Measurements from ENCODE around the gene NR4A2. TPM values are rescaled to one million over a fixed set of nuclear protein-coding genes. Genes with fewer than 3 reads are reported as not detected.

NR4A2 gene
- total RNA-seq, 1 donor from 2014 or later: 0.88 TPM

GRCh38 chr2:156319811-156320485 lies 12.6 kb downstream of the NR4A2 start:
- Histone ChIP-seq H3K36me3 (no peaks in the 10 kb centered on the region), H3K4me1 (peaks cover 38% of the 10 kb centered on the region), H3K9me3 (replicated peaks) (no peaks in the 10 kb centered on the region), H3K4me3 (peak overlapping the region; percentile 67), H3K27me3 (ENCODE audit: low read depth) (peaks cover 82% of the 10 kb centered on the region), H3K27ac (replicated peaks) (peak overlapping the region; percentile 81)
- TF ChIP-seq CTCF (IDR thresholded peaks at IDR 0.05; ENCODE audit: borderline replicate concordance): peak; percentile 35
- intact Hi-C loops (cut with micrococcal nuclease): no loop called here
- peak; percentile 64 for DNase-seq

DNA sequence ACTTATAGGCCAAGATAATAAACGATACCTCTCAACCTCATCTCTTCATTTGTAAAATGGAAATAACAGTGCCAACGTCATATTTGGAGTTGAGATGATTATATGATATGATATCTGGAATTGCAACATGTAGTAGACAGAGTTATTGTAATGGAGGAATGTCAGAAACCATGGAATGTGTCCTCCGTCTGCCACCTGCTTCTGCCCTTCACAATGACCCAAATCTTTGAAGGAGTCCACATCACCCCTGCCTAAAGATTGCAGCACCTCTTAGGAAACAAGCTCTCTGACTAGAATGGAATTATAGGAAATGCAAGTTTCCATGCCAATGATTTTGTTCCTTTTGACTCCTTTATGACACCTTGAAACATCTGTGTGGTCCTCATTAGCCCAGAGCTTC lies 14.9 kb downstream of the NR4A2 start:
- Histone ChIP-seq H3K27ac (replicated peaks) (no peak overlapping the region), H3K27me3 (ENCODE audit: low read depth) (peaks cover 80% of the 10 kb centered on the region), H3K4me1 (peaks cover 35% of the 10 kb centered on the region), H3K36me3 (no peaks in the 10 kb centered on the region), H3K4me3 (no peak overlapping the region), H3K9me3 (replicated peaks) (no peaks in the 10 kb centered on the region)
- DNase-seq: no peak
- intact Hi-C loops (cut with micrococcal nuclease): no loop called here
- TF ChIP-seq CTCF (IDR thresholded peaks at IDR 0.05; ENCODE audit: borderline replicate concordance): no peak

DNA sequence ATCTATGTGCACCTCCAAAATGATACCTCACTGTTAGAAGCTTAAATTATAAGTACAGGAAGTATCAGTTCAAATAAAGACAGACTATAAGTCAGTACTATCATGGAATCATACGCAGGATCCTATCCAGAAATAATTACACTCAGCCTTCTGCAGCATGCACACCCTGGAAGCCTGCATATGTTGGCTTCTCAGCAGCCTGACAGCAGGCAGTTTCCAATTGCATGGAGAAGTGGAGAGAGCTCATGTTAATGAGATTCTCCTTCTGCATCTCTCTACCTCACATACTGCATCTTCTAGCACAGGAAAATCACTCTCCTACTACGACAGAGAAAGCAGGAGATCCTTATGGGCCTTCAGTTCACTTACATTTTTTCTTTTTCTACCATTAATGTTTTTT lies 20.5 kb downstream of the NR4A2 start:
- intact Hi-C loops (cut with micrococcal nuclease): no loop called here
- Histone ChIP-seq H3K36me3 (no peaks in the 10 kb centered on the region), H3K4me1 (no peaks in the 10 kb centered on the region), H3K4me3 (no peak overlapping the region), H3K27me3 (ENCODE audit: low read depth) (peaks cover 41% of the 10 kb centered on the region), H3K27ac (replicated peaks) (no peak overlapping the region), H3K9me3 (replicated peaks) (no peaks in the 10 kb centered on the region)
- no peak for TF ChIP-seq CTCF (IDR thresholded peaks at IDR 0.05; ENCODE audit: borderline replicate concordance)
- DNase-seq: no peak

GRCh38 chr2:156310773-156311172 lies 21.7 kb downstream of the NR4A2 start:
- DNase-seq: no peak
- no peak for TF ChIP-seq CTCF (IDR thresholded peaks at IDR 0.05; ENCODE audit: borderline replicate concordance)
- H3K4me1 ChIP-seq: no peaks in the 10 kb centered on the region
- H3K27me3 ChIP-seq (ENCODE audit: low read depth): peaks cover 44% of the 10 kb centered on the region
- no peak overlapping the region for H3K27ac ChIP-seq (replicated peaks)
- no peak overlapping the region for H3K4me3 ChIP-seq
- intact Hi-C loops (cut with micrococcal nuclease): no loop called here
- no peaks in the 10 kb centered on the region for H3K9me3 ChIP-seq (replicated peaks)
- no peaks in the 10 kb centered on the region for H3K36me3 ChIP-seq

GRCh38 chr2:156309917-156310316 lies 22.6 kb downstream of the NR4A2 start:
- H3K27ac ChIP-seq (replicated peaks): no peak overlapping the region
- H3K36me3 ChIP-seq: no peaks in the 10 kb centered on the region
- no peak for DNase-seq
- no peaks in the 10 kb centered on the region for H3K4me1 ChIP-seq
- peaks cover 46% of the 10 kb centered on the region for H3K27me3 ChIP-seq (ENCODE audit: low read depth)
- H3K4me3 ChIP-seq: no peak overlapping the region
- no peak for TF ChIP-seq CTCF (IDR thresholded peaks at IDR 0.05; ENCODE audit: borderline replicate concordance)
- no peaks in the 10 kb centered on the region for H3K9me3 ChIP-seq (replicated peaks)
- intact Hi-C loops (cut with micrococcal nuclease): no loop called here

Data from left ventricle myocardium inferior (tissue), 1 donor.